WERI-Rb-1 (cell line): ENCODE data around the gene YAF2.
"Not testable (repeated sequence)": the region's sequence is repeated elsewhere in the genome, so short reads cannot be mapped to it uniquely, and the experiment has no call there.

Experiments used
- DNase-seq: peaks from one replicate; pipeline ENCODE4 v3.0.0-alpha.2; 2020
- H3K27ac ChIP-seq: fragments of 250-450 bp; sonication (Bioruptor Pico); 2 replicates; pipeline ENCODE4 v1.5.1; 2020; ENCODE audit warnings: mild to moderate bottlenecking, moderate library complexity
- H3K27me3 ChIP-seq: fragments of 250-450 bp; sonication (Bioruptor Pico); 2 replicates; pipeline ENCODE4 v1.5.1; 2021; ENCODE audit warnings: mild to moderate bottlenecking, low read depth, moderate library complexity; ENCODE audit not compliant: insufficient read depth, severe bottlenecking
- H3K36me3 ChIP-seq: fragments of 250-450 bp; sonication (Bioruptor Pico); 2 replicates; pipeline ENCODE4 v1.5.1; 2020; ENCODE audit warnings: mild to moderate bottlenecking, moderate library complexity
- H3K4me3 ChIP-seq: 2 replicates; pipeline ENCODE4 v1.5.1; 2011; ENCODE audit warnings: low read depth, mild to moderate bottlenecking, control low read depth, low read length
- H3K9me3 ChIP-seq: fragments of 250-450 bp; sonication (Bioruptor Pico); 2 replicates; pipeline ENCODE4 v1.5.1; 2021; ENCODE audit warnings: mild to moderate bottlenecking, moderate library complexity; ENCODE audit not compliant: severe bottlenecking
- TF ChIP-seq, protein P1 (sequence below): IDR thresholded peaks from 2 replicates; pipeline ENCODE4 v1.5.1; 2011; ENCODE audit warnings: low read depth, mild to moderate bottlenecking, control low read depth, inconsistent platforms, low read length

Gene YAF2

GRCh38 chr12:42262271-42262670, 24.2 kb upstream of the YAF2 start:
- H3K9me3 ChIP-seq = no peaks in the 10 kb centered on the region
- TF ChIP-seq, protein P1, sequence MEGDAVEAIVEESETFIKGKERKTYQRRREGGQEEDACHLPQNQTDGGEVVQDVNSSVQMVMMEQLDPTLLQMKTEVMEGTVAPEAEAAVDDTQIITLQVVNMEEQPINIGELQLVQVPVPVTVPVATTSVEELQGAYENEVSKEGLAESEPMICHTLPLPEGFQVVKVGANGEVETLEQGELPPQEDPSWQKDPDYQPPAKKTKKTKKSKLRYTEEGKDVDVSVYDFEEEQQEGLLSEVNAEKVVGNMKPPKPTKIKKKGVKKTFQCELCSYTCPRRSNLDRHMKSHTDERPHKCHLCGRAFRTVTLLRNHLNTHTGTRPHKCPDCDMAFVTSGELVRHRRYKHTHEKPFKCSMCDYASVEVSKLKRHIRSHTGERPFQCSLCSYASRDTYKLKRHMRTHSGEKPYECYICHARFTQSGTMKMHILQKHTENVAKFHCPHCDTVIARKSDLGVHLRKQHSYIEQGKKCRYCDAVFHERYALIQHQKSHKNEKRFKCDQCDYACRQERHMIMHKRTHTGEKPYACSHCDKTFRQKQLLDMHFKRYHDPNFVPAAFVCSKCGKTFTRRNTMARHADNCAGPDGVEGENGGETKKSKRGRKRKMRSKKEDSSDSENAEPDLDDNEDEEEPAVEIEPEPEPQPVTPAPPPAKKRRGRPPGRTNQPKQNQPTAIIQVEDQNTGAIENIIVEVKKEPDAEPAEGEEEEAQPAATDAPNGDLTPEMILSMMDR = no peak
- H3K4me3 ChIP-seq = no peak overlapping the region
- no peak overlapping the region for H3K27ac ChIP-seq
- no peaks in the 10 kb centered on the region for H3K36me3 ChIP-seq
- no peak for DNase-seq
- H3K27me3 ChIP-seq = no peaks in the 10 kb centered on the region

- no peak for DNase-seq
- no peaks in the 10 kb centered on the region for H3K36me3 ChIP-seq
- H3K27ac ChIP-seq = no peak overlapping the region
- TF ChIP-seq, protein P1 = no peak
- no peaks in the 10 kb centered on the region for H3K9me3 ChIP-seq
- no peak overlapping the region for H3K4me3 ChIP-seq
- no peaks in the 10 kb centered on the region for H3K27me3 ChIP-seq
Measured at GRCh38 chr12:42261708-42262107, 23.7 kb upstream of the YAF2 start.

GRCh38 chr12:42260518-42260917, 22.5 kb upstream of the YAF2 start:
- Histone ChIP-seq H3K27ac (no peak overlapping the region), H3K4me3 (no peak overlapping the region), H3K36me3 (no peaks in the 10 kb centered on the region), H3K27me3 (no peaks in the 10 kb centered on the region), H3K9me3 (no peaks in the 10 kb centered on the region)
- DNase-seq = no peak
- TF ChIP-seq, protein P1 = no peak

DNA sequence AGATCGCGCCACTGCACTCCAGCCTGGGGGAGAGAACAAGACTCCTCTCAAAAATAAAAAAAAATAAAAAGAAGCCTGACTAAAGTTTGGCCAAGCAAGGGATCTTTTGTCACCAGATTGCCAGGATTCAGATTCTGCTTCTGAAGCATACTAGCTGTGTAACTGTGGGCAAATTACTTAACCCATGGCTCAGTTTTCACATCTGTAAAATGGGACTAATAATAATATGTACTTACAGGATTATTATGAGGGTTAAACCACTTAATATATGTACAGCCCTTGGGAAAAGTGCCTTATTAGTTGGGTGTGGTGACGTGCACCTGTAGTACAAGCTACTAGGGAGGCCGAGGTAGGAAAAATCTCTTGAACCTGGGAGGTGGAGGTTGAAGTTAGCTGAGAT, 21.7 kb upstream of the YAF2 start:
- Histone ChIP-seq H3K4me3 (no peak overlapping the region), H3K27ac (no peak overlapping the region), H3K36me3 (no peaks in the 10 kb centered on the region), H3K9me3 (no peaks in the 10 kb centered on the region), H3K27me3 (no peaks in the 10 kb centered on the region)
- DNase-seq = no peak
- TF ChIP-seq, protein P1 = no peak

GRCh38 chr12:42255866-42256261, 17.8 kb upstream of the YAF2 start:
- H3K27me3 ChIP-seq = no peaks in the 10 kb centered on the region
- DNase-seq = no peak
- H3K27ac ChIP-seq = no peak overlapping the region
- H3K4me3 ChIP-seq = no peak overlapping the region
- TF ChIP-seq, protein P1 = no peak
- H3K9me3 ChIP-seq = no peaks in the 10 kb centered on the region
- no peaks in the 10 kb centered on the region for H3K36me3 ChIP-seq

DNA sequence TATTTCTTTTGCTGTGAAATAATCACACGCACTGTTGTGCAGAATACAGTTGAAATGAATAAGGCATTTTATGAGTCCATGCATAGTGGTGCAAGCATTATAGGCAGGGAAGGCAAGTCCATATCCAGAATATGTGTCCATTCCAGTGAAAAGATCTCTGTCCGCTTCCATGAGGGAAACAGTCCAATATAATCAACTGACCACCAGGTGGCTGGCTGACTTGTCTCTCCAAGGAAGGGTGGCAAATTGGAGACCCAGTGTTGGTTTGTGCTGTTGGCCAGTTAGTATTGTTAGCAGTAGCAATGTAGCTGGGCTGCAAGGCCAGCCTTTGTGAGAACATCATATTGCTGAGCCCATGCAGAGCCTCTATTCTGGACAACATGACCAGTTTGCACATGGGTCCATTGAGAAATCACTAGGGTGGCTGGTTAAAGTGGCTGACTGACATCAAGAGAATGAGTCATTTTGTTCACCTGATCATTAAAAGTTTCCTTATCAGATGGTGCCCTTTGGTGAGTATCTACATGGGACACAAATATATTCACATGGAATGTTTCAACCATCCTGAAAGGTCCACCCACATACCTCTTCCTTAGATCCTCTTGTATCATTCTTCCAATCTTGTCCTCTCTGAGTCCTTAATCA, 17.3 kb upstream of the YAF2 start:
- Histone ChIP-seq H3K27ac (no peak overlapping the region), H3K4me3 (no peak overlapping the region), H3K27me3 (no peaks in the 10 kb centered on the region), H3K9me3 (no peaks in the 10 kb centered on the region), H3K36me3 (no peaks in the 10 kb centered on the region)
- DNase-seq = no peak
- TF ChIP-seq, protein P1 = 0 out of 2 replicates have a peak, but pooled peaks have one; percentile 15

- not testable (repeated sequence) for DNase-seq
Measured at GRCh38 chr12:42252645-42253044, 14.6 kb upstream of the YAF2 start.

DNA sequence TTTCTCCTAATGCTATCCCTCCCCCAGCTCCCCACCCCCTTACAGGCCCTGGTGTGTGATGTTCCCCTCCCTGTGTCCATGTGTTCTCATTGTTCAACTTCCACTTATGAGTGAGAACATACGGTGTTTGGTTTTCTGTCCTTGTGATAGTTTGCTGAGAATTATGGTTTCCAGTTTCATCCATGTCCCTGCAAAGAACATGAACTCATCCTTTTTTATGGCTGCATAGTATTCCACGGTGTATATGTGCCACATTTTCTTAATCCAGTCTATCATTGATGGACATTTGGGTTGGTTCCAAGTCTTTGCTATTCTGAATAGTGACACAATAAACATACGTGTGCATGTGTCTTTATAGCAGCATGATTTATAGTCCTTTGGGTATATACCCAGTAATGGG, 11.0 kb upstream of the YAF2 start:
- not testable (repeated sequence) for H3K9me3 ChIP-seq, DNase-seq, H3K36me3 ChIP-seq, H3K27ac ChIP-seq, H3K27me3 ChIP-seq, H3K4me3 ChIP-seq

More at GRCh38 chr12:42252645-42253044, 14.6 kb upstream of the YAF2 start:
- H3K4me3 ChIP-seq, H3K9me3 ChIP-seq, H3K27me3 ChIP-seq, H3K36me3 ChIP-seq, H3K27ac ChIP-seq: not testable (repeated sequence)
